GM23338 (cell line): Measurements from ENCODE around the gene HSPA1B. TPM values are rescaled to one million over a fixed set of nuclear protein-coding genes. Genes with fewer than 3 reads are reported as not detected.

Experiments used
- ATAC-seq: fragments of 200-7000 bp; cut with Tn5 transposase; 3 replicates; pipeline ENCODE4 v1.9.1; 2020
- DNase-seq: peaks from one replicate; pipeline ENCODE4 v3.0.0-alpha.2; 2015; ENCODE audit warnings: low spot score
- H2AFZ ChIP-seq: fragments of 200-600 bp; sonication (generic); 2 replicates; pipeline ENCODE4 v1.8.0; 2016; ENCODE audit warnings: antibody characterized with exemption, mild to moderate bottlenecking, moderate library complexity
- H3F3A ChIP-seq: fragments of 200-600 bp; sonication (generic); replicated peaks from 2 replicates; pipeline ENCODE4 v1.8.0; 2017; ENCODE audit warnings: antibody characterized with exemption, mixed run types, low read depth
- H3K27ac ChIP-seq: fragments of 200-600 bp; sonication (generic); 2 replicates; pipeline ENCODE4 v1.6.1; 2016; ENCODE audit warnings: low read depth
- H3K27me3 ChIP-seq: fragments of 200-600 bp; sonication (generic); 2 replicates; pipeline ENCODE4 v1.8.0; 2016; ENCODE audit warnings: mild to moderate bottlenecking, mixed run types, moderate library complexity; ENCODE audit not compliant: insufficient read depth
- H3K36me3 ChIP-seq: fragments of 200-600 bp; sonication (generic); 2 replicates; pipeline ENCODE4 v1.8.0; 2016; ENCODE audit warnings: mild to moderate bottlenecking; ENCODE audit not compliant: insufficient read depth
- H3K4me1 ChIP-seq: fragments of 200-600 bp; sonication (generic); 2 replicates; pipeline ENCODE4 v1.8.0; 2016; ENCODE audit warnings: mild to moderate bottlenecking, moderate library complexity; ENCODE audit not compliant: insufficient read depth
- H3K4me2 ChIP-seq: fragments of 200-600 bp; sonication (generic); 2 replicates; pipeline ENCODE4 v1.7.1; 2017; ENCODE audit warnings: mixed run types
- H3K4me3 ChIP-seq: fragments of 200-600 bp; sonication (generic); 2 replicates; pipeline ENCODE4 v1.6.1; 2016; ENCODE audit warnings: mixed run types
- H3K79me2 ChIP-seq: fragments of 200-600 bp; sonication (generic); replicated peaks from 2 replicates; pipeline ENCODE4 v1.8.0; 2017; ENCODE audit warnings: mild to moderate bottlenecking; ENCODE audit not compliant: insufficient read depth
- H3K9me2 ChIP-seq: fragments of 200-600 bp; sonication (generic); 2 replicates; pipeline ENCODE4 v1.8.0; 2017; ENCODE audit not compliant: insufficient read depth
- H4K20me1 ChIP-seq: fragments of 200-600 bp; sonication (generic); replicated peaks from 2 replicates; pipeline ENCODE4 v1.8.0; 2017; ENCODE audit warnings: mild to moderate bottlenecking; ENCODE audit not compliant: insufficient read depth
- H3K27ac Mint-ChIP-seq: 2 replicates; pipeline ENCODE4 v1.8.0; 2020; ENCODE audit warnings: inconsistent platforms, mild to moderate bottlenecking, moderate library complexity, mixed read lengths
- H3K27me3 Mint-ChIP-seq: 3 replicates; pipeline ENCODE4 v1.8.0; 2022; ENCODE audit warnings: low read depth, mild to moderate bottlenecking, moderate library complexity, mixed read lengths, inconsistent platforms; ENCODE audit not compliant: insufficient read depth, poor library complexity
- H3K36me3 Mint-ChIP-seq: 3 replicates; pipeline ENCODE4 v1.8.0; 2021; ENCODE audit warnings: low read depth, mild to moderate bottlenecking, inconsistent platforms, moderate library complexity, mixed read lengths
- H3K4me1 Mint-ChIP-seq: 3 replicates; pipeline ENCODE4 v1.8.0; 2020; ENCODE audit warnings: mild to moderate bottlenecking, inconsistent platforms, mixed read lengths
- H3K4me3 Mint-ChIP-seq: 3 replicates; pipeline ENCODE4 v1.8.0; 2021; ENCODE audit warnings: moderate library complexity, mild to moderate bottlenecking, inconsistent platforms, mixed read lengths
- H3K9me3 Mint-ChIP-seq: 3 replicates; pipeline ENCODE4 v1.8.0; 2020; ENCODE audit warnings: moderate library complexity, mild to moderate bottlenecking, inconsistent platforms, mixed read lengths
- CREB1 ChIP-seq: fragments of 250-450 bp; sonication (Bioruptor Pico); IDR thresholded peaks from 2 replicates; pipeline ENCODE4 v1.5.0; 2020; ENCODE audit warnings: low read depth, mild to moderate bottlenecking, moderate library complexity
- ETS1 ChIP-seq: IDR thresholded peaks from 2 replicates; pipeline ENCODE4 v1.6.1; 2016; ENCODE audit warnings: antibody characterized with exemption
- EZH2 ChIP-seq: fragments of 200-600 bp; sonication (generic); IDR thresholded peaks from one replicate; pipeline ENCODE4 v1.8.0; 2017; ENCODE audit warnings: antibody characterized with exemption, mild to moderate bottlenecking, low read depth; ENCODE audit not compliant: unreplicated experiment
- EZH2phosphoT487 ChIP-seq: fragments of 200-600 bp; sonication (generic); IDR thresholded peaks from one replicate; pipeline ENCODE4 v1.8.1; 2018; ENCODE audit warnings: antibody characterized with exemption; ENCODE audit not compliant: unreplicated experiment
- JUNB ChIP-seq: IDR thresholded peaks from one replicate; pipeline ENCODE4 v1.6.1; 2016; ENCODE audit warnings: antibody characterized with exemption; ENCODE audit not compliant: unreplicated experiment
- NANOG ChIP-seq: IDR thresholded peaks from 2 replicates; pipeline ENCODE4 v1.6.1; 2016; ENCODE audit warnings: antibody characterized with exemption, borderline replicate concordance
- POLR2AphosphoS5 ChIP-seq: IDR thresholded peaks from 2 replicates; pipeline ENCODE4 v1.6.1; 2016; ENCODE audit warnings: antibody characterized with exemption, low read depth
- REST ChIP-seq: IDR thresholded peaks from one replicate; pipeline ENCODE4 v1.6.1; 2018; ENCODE audit warnings: antibody characterized with exemption; ENCODE audit not compliant: unreplicated experiment
- STAT1 ChIP-seq: IDR thresholded peaks from one replicate; pipeline ENCODE4 v1.6.1; 2016; ENCODE audit warnings: antibody characterized with exemption; ENCODE audit not compliant: unreplicated experiment
- ZNF114 ChIP-seq: fragments of 250-450 bp; sonication (Bioruptor Pico); IDR thresholded peaks from 2 replicates; pipeline ENCODE4 v1.5.0; 2020; ENCODE audit warnings: mild to moderate bottlenecking, moderate library complexity
- ZNF331 ChIP-seq: fragments of 250-450 bp; sonication (Bioruptor Pico); IDR thresholded peaks from 2 replicates; pipeline ENCODE4 v1.5.0; 2020; ENCODE audit warnings: low read depth, mild to moderate bottlenecking, moderate library complexity
- polyA plus RNA-seq: library from polyadenylated mRNA; unstranded; fragments of >200 nt; fragmentation: Nextera tagmentation; extraction: Ambion mirVana; gene quantifications from 2 replicates; pipeline ENCODE4 v1.2.1, GENCODE V29; 2016
- total RNA-seq: library from RNA; depleted of rRNA; stranded (reverse); fragments of >200 nt; shearing (Covaris generic); gene quantifications from 2 replicates; pipeline ENCODE4 v1.2.3, GENCODE V29; 2014
- TF ChIP-seq, protein P1 (sequence below), 2 experiments: fragments of 200-600 bp in 1 of 2; sonication (generic) in 1 of 2; conservative IDR thresholded peaks; 2 replicates each; pipeline versions ENCODE4 v1.5.1 to v1.6.1; 2016 to 2017; ENCODE audit warnings: antibody characterized with exemption in 2 of 2, low read depth in 2 of 2, mild to moderate bottlenecking in 2 of 2, moderate library complexity in 1 of 2
- TF ChIP-seq, protein P2 (sequence below): fragments of 250-450 bp; sonication (Bioruptor Pico); IDR thresholded peaks from 2 replicates; pipeline ENCODE4 v1.5.0; 2020; ENCODE audit warnings: mild to moderate bottlenecking, moderate library complexity

HSPA1B gene
- total and polyA plus RNA-seq, 2 experiments from 2014 or later: 31.7 to 113 TPM

DNA sequence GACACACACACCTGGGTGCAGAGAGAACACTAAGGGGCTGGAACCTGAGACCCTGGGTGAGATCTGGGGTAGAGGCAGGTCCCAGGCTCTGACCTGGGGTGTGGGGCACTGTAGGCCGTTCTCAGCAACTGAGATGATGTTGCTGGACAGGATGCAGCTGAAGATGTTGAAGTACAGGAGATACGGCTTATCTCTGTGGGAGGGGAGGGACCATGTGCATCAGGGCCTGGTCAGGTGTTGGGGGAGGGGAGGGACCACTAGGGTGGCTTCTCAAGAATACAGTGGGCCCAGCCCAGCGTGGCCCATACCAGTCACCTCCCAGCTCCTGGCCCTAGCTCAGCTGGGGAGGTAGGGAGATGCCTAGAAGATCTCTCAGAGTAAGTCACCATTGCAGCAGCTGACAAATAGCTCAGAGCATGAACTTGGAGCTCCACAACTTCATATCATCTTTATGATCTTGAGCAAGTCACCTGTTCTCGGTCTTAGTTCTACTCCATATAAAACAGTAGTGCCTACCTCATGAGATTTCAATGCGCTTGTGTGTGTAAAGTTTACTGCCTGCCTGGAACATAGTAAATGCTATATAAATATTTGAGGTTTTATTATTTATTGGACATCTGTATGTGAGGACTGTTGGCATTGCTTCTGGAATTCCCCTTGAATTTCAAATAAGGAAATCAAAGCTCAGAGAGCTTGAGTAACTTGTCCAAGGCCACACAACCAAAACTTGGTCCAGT, 47.5 kb downstream of the HSPA1B start:
- H3K27me3 Mint-ChIP-seq: peaks cover 6% of the 10 kb centered on the region
- peaks cover 10% of the 10 kb centered on the region for H3F3A ChIP-seq
- no peaks in the 10 kb centered on the region for H3K9me3 Mint-ChIP-seq
- H3K27ac Mint-ChIP-seq: no peak overlapping the region
- H3K4me2 ChIP-seq: no peak overlapping the region
- H3K27ac ChIP-seq: no peak overlapping the region
- no peaks in the 10 kb centered on the region for H3K79me2 ChIP-seq
- no peak overlapping the region for H3K4me3 ChIP-seq
- H3K36me3 ChIP-seq: no peaks in the 10 kb centered on the region; the same call in 1 of the 2 replicates
- DNase-seq (no peak), ATAC-seq (no peak)
- H3K4me3 Mint-ChIP-seq: no peak overlapping the region
- TF ChIP-seq EZH2phosphoT487 (no peak), JUNB (no peak), REST (no peak), POLR2AphosphoS5 (no peak), NANOG (no peak), EZH2 (no peak), ZNF331 (CRISPR knock-in tag) (no peak), ZNF114 (CRISPR knock-in tag) (no peak), STAT1 (no peak), ETS1 (no peak), CREB1 (CRISPR knock-in tag) (no peak)
- TF ChIP-seq, protein P1, sequence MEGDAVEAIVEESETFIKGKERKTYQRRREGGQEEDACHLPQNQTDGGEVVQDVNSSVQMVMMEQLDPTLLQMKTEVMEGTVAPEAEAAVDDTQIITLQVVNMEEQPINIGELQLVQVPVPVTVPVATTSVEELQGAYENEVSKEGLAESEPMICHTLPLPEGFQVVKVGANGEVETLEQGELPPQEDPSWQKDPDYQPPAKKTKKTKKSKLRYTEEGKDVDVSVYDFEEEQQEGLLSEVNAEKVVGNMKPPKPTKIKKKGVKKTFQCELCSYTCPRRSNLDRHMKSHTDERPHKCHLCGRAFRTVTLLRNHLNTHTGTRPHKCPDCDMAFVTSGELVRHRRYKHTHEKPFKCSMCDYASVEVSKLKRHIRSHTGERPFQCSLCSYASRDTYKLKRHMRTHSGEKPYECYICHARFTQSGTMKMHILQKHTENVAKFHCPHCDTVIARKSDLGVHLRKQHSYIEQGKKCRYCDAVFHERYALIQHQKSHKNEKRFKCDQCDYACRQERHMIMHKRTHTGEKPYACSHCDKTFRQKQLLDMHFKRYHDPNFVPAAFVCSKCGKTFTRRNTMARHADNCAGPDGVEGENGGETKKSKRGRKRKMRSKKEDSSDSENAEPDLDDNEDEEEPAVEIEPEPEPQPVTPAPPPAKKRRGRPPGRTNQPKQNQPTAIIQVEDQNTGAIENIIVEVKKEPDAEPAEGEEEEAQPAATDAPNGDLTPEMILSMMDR (conservative IDR thresholded peaks at IDR 0.05; ENCODE audit: low read depth in 2 of 2): no peak
- TF ChIP-seq, protein P2, sequence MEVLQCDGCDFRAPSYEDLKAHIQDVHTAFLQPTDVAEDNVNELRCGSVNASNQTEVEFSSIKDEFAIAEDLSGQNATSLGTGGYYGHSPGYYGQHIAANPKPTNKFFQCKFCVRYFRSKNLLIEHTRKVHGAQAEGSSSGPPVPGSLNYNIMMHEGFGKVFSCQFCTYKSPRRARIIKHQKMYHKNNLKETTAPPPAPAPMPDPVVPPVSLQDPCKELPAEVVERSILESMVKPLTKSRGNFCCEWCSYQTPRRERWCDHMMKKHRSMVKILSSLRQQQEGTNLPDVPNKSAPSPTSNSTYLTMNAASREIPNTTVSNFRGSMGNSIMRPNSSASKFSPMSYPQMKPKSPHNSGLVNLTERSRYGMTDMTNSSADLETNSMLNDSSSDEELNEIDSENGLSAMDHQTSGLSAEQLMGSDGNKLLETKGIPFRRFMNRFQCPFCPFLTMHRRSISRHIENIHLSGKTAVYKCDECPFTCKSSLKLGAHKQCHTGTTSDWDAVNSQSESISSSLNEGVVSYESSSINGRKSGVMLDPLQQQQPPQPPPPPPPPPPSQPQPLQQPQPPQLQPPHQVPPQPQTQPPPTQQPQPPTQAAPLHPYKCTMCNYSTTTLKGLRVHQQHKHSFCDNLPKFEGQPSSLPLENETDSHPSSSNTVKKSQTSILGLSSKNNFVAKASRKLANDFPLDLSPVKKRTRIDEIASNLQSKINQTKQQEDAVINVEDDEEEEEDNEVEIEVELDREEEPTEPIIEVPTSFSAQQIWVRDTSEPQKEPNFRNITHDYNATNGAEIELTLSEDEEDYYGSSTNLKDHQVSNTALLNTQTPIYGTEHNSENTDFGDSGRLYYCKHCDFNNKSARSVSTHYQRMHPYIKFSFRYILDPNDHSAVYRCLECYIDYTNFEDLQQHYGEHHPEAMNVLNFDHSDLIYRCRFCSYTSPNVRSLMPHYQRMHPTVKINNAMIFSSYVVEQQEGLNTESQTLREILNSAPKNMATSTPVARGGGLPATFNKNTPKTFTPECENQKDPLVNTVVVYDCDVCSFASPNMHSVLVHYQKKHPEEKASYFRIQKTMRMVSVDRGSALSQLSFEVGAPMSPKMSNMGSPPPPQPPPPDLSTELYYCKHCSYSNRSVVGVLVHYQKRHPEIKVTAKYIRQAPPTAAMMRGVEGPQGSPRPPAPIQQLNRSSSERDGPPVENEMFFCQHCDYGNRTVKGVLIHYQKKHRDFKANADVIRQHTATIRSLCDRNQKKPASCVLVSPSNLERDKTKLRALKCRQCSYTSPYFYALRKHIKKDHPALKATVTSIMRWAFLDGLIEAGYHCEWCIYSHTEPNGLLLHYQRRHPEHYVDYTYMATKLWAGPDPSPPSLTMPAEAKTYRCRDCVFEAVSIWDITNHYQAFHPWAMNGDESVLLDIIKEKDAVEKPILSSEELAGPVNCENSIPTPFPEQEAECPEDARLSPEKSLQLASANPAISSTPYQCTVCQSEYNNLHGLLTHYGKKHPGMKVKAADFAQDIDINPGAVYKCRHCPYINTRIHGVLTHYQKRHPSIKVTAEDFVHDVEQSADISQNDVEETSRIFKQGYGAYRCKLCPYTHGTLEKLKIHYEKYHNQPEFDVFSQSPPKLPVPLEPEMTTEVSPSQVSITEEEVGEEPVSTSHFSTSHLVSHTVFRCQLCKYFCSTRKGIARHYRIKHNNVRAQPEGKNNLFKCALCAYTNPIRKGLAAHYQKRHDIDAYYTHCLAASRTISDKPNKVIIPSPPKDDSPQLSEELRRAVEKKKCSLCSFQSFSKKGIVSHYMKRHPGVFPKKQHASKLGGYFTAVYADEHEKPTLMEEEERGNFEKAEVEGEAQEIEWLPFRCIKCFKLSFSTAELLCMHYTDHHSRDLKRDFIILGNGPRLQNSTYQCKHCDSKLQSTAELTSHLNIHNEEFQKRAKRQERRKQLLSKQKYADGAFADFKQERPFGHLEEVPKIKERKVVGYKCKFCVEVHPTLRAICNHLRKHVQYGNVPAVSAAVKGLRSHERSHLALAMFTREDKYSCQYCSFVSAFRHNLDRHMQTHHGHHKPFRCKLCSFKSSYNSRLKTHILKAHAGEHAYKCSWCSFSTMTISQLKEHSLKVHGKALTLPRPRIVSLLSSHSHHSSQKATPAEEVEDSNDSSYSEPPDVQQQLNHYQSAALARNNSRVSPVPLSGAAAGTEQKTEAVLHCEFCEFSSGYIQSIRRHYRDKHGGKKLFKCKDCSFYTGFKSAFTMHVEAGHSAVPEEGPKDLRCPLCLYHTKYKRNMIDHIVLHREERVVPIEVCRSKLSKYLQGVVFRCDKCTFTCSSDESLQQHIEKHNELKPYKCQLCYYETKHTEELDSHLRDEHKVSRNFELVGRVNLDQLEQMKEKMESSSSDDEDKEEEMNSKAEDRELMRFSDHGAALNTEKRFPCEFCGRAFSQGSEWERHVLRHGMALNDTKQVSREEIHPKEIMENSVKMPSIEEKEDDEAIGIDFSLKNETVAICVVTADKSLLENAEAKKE (CRISPR knock-in tag): no peak
- no peaks in the 10 kb centered on the region for H3K9me2 ChIP-seq
- H3K4me1 ChIP-seq: peaks cover 10% of the 10 kb centered on the region; the same call in 1 of the 2 replicates
- H3K27me3 ChIP-seq: no peaks in the 10 kb centered on the region
- H3K4me1 Mint-ChIP-seq: peaks cover 16% of the 10 kb centered on the region
- H3K36me3 Mint-ChIP-seq: peaks cover 6% of the 10 kb centered on the region; the same call in 2 of the 3 replicates
- H2AFZ ChIP-seq: no peak overlapping the region
- peaks cover 3% of the 10 kb centered on the region; the same call in 1 of the 2 replicates for H4K20me1 ChIP-seq
